ENCODE data around the gene OGDH. TPM values are rescaled to one million over a fixed set of nuclear protein-coding genes. Genes with fewer than 3 reads are reported as not detected.

Gene OGDH
- total RNA-seq, 1 experiment from 2014 or later, result 75.1 TPM

DNA sequence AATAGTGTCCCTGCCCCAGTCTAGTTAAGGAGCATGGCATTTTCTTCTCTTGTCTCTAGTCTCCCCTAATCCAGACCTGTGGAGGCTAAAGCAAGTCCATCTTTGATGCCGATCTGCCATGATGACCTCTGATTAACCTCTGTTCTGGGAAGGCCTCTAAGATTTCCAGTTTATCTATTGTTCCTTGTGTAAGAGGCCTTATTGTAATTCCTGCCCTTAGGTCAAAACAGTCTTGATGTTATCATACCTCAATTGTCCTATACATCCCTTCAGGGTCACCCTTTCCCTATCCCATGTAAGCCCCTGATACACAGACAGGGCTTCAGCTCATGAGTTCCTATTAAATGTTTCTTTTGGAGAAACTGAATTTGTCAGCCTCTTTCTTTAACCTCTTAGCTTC, 137.3 kb downstream of the OGDH start:
- Mint-ChIP-seq H3K4me3 (ENCODE audit: unreplicated experiment) (no peak overlapping the region), H3K27ac (ENCODE audit: low read depth, unreplicated experiment) (no peak overlapping the region), H3K36me3 (ENCODE audit: insufficient read depth, unreplicated experiment) (no peaks in the 10 kb centered on the region), H3K27me3 (ENCODE audit: insufficient read depth, unreplicated experiment) (no peaks in the 10 kb centered on the region), H3K4me1 (ENCODE audit: insufficient read depth, unreplicated experiment) (peaks cover 13% of the 10 kb centered on the region), H3K9me3 (ENCODE audit: unreplicated experiment) (no peaks in the 10 kb centered on the region)
- ChIA-PET POLR2A (no interaction called here), CTCF (no interaction called here)
- no TSS peak for BruUV-seq (replicated peaks)
- DNase-seq (ENCODE audit: unreplicated experiment), result no peak
- intact Hi-C loops (cut with micrococcal nuclease), result loop anchor here (10.0 kb wide), 2 partner anchors 49 to 51 kb away; partner anchors contain the start of gene PPIA
- TF ChIP-seq, protein P1, sequence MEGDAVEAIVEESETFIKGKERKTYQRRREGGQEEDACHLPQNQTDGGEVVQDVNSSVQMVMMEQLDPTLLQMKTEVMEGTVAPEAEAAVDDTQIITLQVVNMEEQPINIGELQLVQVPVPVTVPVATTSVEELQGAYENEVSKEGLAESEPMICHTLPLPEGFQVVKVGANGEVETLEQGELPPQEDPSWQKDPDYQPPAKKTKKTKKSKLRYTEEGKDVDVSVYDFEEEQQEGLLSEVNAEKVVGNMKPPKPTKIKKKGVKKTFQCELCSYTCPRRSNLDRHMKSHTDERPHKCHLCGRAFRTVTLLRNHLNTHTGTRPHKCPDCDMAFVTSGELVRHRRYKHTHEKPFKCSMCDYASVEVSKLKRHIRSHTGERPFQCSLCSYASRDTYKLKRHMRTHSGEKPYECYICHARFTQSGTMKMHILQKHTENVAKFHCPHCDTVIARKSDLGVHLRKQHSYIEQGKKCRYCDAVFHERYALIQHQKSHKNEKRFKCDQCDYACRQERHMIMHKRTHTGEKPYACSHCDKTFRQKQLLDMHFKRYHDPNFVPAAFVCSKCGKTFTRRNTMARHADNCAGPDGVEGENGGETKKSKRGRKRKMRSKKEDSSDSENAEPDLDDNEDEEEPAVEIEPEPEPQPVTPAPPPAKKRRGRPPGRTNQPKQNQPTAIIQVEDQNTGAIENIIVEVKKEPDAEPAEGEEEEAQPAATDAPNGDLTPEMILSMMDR (IDR thresholded peaks at IDR 0.05; ENCODE audit: unreplicated experiment), result no peak

DNA sequence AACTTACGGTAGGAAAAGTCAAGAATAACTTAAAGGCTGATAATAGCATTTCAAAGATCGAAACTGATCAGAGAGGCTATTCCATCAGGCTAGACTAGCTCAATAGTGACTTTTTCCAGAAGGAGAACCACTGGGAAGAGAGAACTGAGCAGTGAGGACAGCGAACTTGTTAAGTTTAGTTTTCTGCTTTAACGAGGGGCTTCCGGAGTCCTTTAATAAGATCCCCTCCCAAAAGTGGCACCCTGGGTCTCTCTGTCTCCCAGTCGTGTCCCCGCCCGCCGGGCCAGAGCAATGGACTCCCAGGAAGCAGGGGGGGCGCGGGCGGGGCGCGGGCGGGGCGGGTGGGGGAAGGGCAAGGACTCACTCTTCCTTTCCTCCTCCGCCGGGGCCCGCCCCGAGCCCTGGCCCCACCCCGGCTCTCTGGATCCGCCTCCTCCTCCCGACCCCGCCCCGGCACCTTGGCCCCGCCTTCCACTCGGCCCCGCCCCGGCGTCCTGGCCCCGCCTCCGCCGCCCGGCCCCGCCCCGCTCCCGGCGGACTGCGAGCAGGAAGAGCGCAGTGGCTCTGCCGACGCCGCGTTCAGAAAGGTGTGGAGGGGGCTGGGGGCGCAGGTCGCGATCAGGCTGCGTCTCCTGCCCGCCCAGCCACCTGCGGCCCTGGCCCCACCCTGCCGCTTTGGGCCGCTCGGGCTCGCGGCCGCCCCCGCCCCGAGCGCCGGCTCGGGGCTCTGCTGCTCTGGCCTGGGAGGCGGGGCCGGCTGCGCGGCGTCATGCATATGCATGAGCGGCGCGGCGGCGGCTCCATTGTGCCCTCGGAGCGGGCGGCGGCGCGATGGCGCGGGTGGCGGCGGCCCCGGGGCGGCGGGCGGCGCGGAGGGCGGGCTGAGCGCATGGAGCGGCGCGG, 141.9 kb downstream of the OGDH start, which contains the start of gene ZMIZ2:
Gene ZMIZ2, plus strand, starts transcription at position 803 of the 903 bp plus-strand sequence. CDS start 7,403 bp downstream, outside the sequence.
- ChIA-PET POLR2A (interaction anchor here (0.6 to 4.1 kb wide), 13 partner anchors 12 to 166 kb away, joined by 3 to 35 read pairs (median 4); partner anchors contain the start of genes H2AZ2, OGDH and TMED4), CTCF (interaction anchor here (0.7 kb wide), 1 partner anchor 46 kb away, joined by 4 read pairs; no protein-coding TSS in a partner anchor)
- TF ChIP-seq, protein P1 (IDR thresholded peaks at IDR 0.05; ENCODE audit: unreplicated experiment), result no peak
- DNase-seq (ENCODE audit: unreplicated experiment), result peak; percentile 84
- Mint-ChIP-seq H3K4me1 (ENCODE audit: insufficient read depth, unreplicated experiment) (peaks cover 26% of the 10 kb centered on the region), H3K27ac (ENCODE audit: low read depth, unreplicated experiment) (peak within 1 kb of the TSS; percentile 29), H3K4me3 (ENCODE audit: unreplicated experiment) (peak within 1 kb of the TSS; percentile 74), H3K36me3 (ENCODE audit: insufficient read depth, unreplicated experiment) (no peaks in the 10 kb centered on the region), H3K27me3 (ENCODE audit: insufficient read depth, unreplicated experiment) (no peaks in the 10 kb centered on the region), H3K9me3 (ENCODE audit: unreplicated experiment) (no peaks in the 10 kb centered on the region)
- BruUV-seq (replicated peaks), result no TSS peak
- intact Hi-C loops (cut with micrococcal nuclease), result loop anchor here (5.0 to 10.0 kb wide), 4 partner anchors 47 to 161 kb away; partner anchors contain the start of genes OGDH and PPIA

DNA sequence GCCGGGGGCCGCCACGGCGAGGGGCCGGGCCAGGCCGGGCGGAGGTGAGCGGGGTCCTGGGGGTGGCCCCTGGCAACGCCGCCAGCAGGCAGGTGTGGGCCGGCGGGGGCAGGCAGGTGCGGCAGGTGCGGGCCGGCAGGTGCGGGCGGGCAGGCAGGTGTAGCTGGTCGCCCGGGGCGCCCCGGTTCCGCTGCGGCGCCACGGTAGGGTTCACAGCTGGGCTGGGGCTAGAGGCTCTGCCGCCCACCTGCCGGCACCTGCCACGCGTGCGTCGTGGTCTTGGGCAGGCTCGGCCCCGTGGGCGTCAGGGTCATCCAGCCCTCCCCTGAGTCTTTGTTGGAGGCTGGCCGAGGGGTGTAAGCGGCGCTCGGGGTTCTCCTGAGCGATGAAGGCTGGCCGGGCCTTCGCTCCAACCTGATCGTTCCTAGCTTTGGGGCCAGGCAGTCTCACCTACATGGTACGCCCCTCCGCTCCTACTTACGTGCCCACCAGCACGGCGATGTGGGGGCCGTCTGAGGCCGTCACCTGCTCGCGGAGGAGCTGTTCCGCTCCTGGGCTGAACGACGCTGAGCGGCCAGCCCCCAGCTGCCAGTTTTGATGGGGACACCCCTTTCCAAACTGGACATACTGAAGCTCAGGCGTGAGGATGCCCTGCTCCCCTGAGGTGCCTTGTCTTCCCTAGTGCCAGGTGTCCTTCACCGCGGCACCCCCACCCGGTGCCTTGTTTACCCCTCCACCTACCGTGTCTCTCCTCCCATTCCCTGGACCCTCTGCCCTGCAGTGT, 142.7 kb downstream of the OGDH start:
- Mint-ChIP-seq H3K36me3 (ENCODE audit: insufficient read depth, unreplicated experiment) (no peaks in the 10 kb centered on the region), H3K9me3 (ENCODE audit: unreplicated experiment) (no peaks in the 10 kb centered on the region), H3K4me3 (ENCODE audit: unreplicated experiment) (peak overlapping the region; percentile 74), H3K27ac (ENCODE audit: low read depth, unreplicated experiment) (peak overlapping the region; percentile 29), H3K4me1 (ENCODE audit: insufficient read depth, unreplicated experiment) (peaks cover 26% of the 10 kb centered on the region), H3K27me3 (ENCODE audit: insufficient read depth, unreplicated experiment) (no peaks in the 10 kb centered on the region)
- ChIA-PET CTCF (no interaction called here), POLR2A (interaction anchor here (0.5 to 4.1 kb wide), 14 partner anchors 14 to 145 kb away, joined by 3 to 35 read pairs (median 4); partner anchors contain the start of gene OGDH)
- BruUV-seq (replicated peaks), result no TSS peak
- intact Hi-C loops (cut with micrococcal nuclease), result loop anchor here (5.0 to 10.0 kb wide), 4 partner anchors 46 to 162 kb away; partner anchors contain the start of genes OGDH and PPIA
- no peak for DNase-seq (ENCODE audit: unreplicated experiment)
- TF ChIP-seq, protein P1 (IDR thresholded peaks at IDR 0.05; ENCODE audit: unreplicated experiment), result no peak
